Keratinocyte (primary cell): ENCODE data around the gene CACNB4. TPM values are rescaled to one million over a fixed set of nuclear protein-coding genes. Genes with fewer than 3 reads are reported as not detected.

Experiments
- DNase-seq: peaks from one replicate; pipeline ENCODE4 v3.0.0-alpha.2; 2011; ENCODE audit warnings: low read depth, missing footprints, low spot score
- FAIRE-seq: peaks from 2 replicates; lab custom pipeline; 2011; peaks lifted over from hg19 to GRCh38; lab: Jason Lieb, UNC
- H2AFZ ChIP-seq: 2 replicates; pipeline ENCODE4 v1.6.0; 2012; ENCODE audit warnings: low read length, control low read depth, inconsistent platforms; ENCODE audit not compliant: control insufficient read depth
- H3K27ac ChIP-seq: 2 replicates; pipeline ENCODE4 v1.5.1; 2011; ENCODE audit warnings: low read length; ENCODE audit not compliant: control insufficient read depth, insufficient read depth
- H3K27me3 ChIP-seq: 3 replicates; pipeline ENCODE4 v1.6.0; 2011; ENCODE audit warnings: low read length; ENCODE audit not compliant: control insufficient read depth, insufficient read depth; ENCODE audit errors: extremely low read depth
- H3K36me3 ChIP-seq, 2 experiments: 2 replicates in 1 of 2; 3 replicates in 1 of 2; pipeline ENCODE4 v1.5.1; 2011; ENCODE audit warnings: low read length in 2 of 2, mild to moderate bottlenecking in 1 of 2; ENCODE audit not compliant: control insufficient read depth in 2 of 2, insufficient read depth in 2 of 2; ENCODE audit errors: extremely low read depth in 1 of 2
- H3K4me1 ChIP-seq: 3 replicates; pipeline ENCODE4 v1.5.1; 2011; ENCODE audit warnings: low read length; ENCODE audit not compliant: control insufficient read depth, insufficient read depth; ENCODE audit errors: extremely low read depth
- H3K4me2 ChIP-seq: 3 replicates; pipeline ENCODE4 v1.6.0; 2011; ENCODE audit warnings: low read depth, low read length; ENCODE audit not compliant: control insufficient read depth, insufficient read depth; ENCODE audit errors: extremely low read depth
- H3K4me3 ChIP-seq, 3 experiments: fragments of 200-600 bp in 1 of 3; sonication (generic) in 1 of 3; 2 replicates in 2 of 3; 3 replicates in 1 of 3; pipeline ENCODE4 v1.5.1; 2011 to 2016; ENCODE audit warnings: low read length in 3 of 3, mild to moderate bottlenecking in 3 of 3, control low read depth in 2 of 3, inconsistent platforms in 1 of 3, low read depth in 1 of 3, mixed read lengths in 1 of 3, mixed run types in 1 of 3, moderate library complexity in 1 of 3; ENCODE audit not compliant: control insufficient read depth in 2 of 3, insufficient read depth in 2 of 3; ENCODE audit errors: extremely low read depth in 1 of 3
- H3K79me2 ChIP-seq: 2 replicates; pipeline ENCODE4 v1.6.0; 2012; ENCODE audit warnings: low read length; ENCODE audit not compliant: control insufficient read depth, insufficient read depth
- H3K9ac ChIP-seq: 3 replicates; pipeline ENCODE4 v1.6.0; 2011; ENCODE audit warnings: low read length; ENCODE audit not compliant: control insufficient read depth, insufficient read depth; ENCODE audit errors: extremely low read depth
- H3K9me1 ChIP-seq: 3 replicates; pipeline ENCODE4 v1.6.0; 2011; ENCODE audit warnings: low read length; ENCODE audit not compliant: control insufficient read depth, insufficient read depth; ENCODE audit errors: extremely low read depth
- H3K9me3 ChIP-seq: 2 replicates; pipeline ENCODE4 v1.5.1; 2012; ENCODE audit warnings: low read depth, low read length; ENCODE audit not compliant: control insufficient read depth
- H4K20me1 ChIP-seq: 3 replicates; pipeline ENCODE4 v1.6.0; 2011; ENCODE audit warnings: low read length; ENCODE audit not compliant: control insufficient read depth, insufficient read depth; ENCODE audit errors: extremely low read depth
- CTCF ChIP-seq, 3 experiments: IDR thresholded peaks in 1 of 3; conservative IDR thresholded peaks in 1 of 3; optimal IDR thresholded peaks in 1 of 3; 2 replicates in 2 of 3; 3 replicates in 1 of 3; pipeline versions ENCODE3 to v1.5.1; 2011; ENCODE audit warnings: low read length in 3 of 3, mild to moderate bottlenecking in 3 of 3, moderate library complexity in 2 of 3, control low read depth in 1 of 3, inconsistent platforms in 1 of 3; ENCODE audit not compliant: insufficient read depth in 2 of 3; ENCODE audit errors: extremely low read depth in 1 of 3
- EZH2 ChIP-seq: IDR thresholded peaks from one replicate; pipeline ENCODE4 v1.6.1; 2012; ENCODE audit warnings: inconsistent platforms, mild to moderate bottlenecking, low read length, moderate library complexity
- dilution Hi-C: fragments of 300-500 bp; cut with MboI; formaldehyde crosslinking; loops from one replicate; pipeline ENCODE4 v1.7.0; 2020; ENCODE audit warnings: low sequenced_read_pairs; ENCODE audit not compliant: extremely low pct_ligation_motif_present
- polyA plus RNA-seq, 5 experiments: library from polyadenylated mRNA; depleted of rRNA in 3 of 5; stranded (reverse) in 3 of 5; stranded (forward) in 1 of 5; unstranded in 1 of 5; fragments of >200 nt; gene quantifications; 1 replicate in 1 of 5; 2 replicates in 3 of 5; 3 replicates in 1 of 5; pipeline versions ENCODE4 v1.2.1 to v1.2.3, GENCODE V29; 2011 to 2012; ENCODE audit warnings: missing spikeins in 2 of 5, low read depth in 1 of 5, low replicate concordance in 1 of 5

CACNB4 gene
- polyA plus RNA-seq, 1 donor (not counting 4 experiments of a cell fraction or from before 2014, with no cell fraction given), result 0.30 TPM

DNA sequence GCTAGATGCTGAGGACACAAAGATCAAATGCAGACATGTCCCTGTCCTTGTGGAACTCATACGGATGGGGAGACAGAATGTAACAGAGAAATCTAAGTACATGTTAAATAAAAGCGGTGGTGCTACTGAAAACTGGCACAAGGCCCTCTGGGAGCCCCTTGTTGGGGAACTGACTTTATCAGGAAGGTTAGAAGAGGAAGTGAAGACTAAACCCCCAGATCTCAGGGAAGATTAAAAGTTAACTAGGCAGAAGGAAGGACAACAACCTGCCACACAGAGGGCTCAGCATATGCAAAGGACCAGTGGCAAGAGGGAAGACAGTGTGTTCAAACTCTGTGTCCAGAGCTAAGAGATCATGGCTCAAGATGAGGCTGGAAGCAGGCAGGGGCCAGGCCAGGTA lies 4.8 kb downstream of the CACNB4 start:
- H3K4me1 ChIP-seq, result peaks cover 12% of the 10 kb centered on the region
- H3K9me3 ChIP-seq, result no peaks in the 10 kb centered on the region
- dilution Hi-C loops, result no loop called here
- H4K20me1 ChIP-seq, result no peaks in the 10 kb centered on the region
- no peaks in the 10 kb centered on the region for H3K36me3 ChIP-seq
- H3K9ac ChIP-seq, result no peak overlapping the region
- no peak overlapping the region for H3K27ac ChIP-seq
- peaks cover 30% of the 10 kb centered on the region for H3K27me3 ChIP-seq
- FAIRE-seq (no peak), DNase-seq (no peak)
- H3K9me1 ChIP-seq, result no peaks in the 10 kb centered on the region
- no peaks in the 10 kb centered on the region for H3K79me2 ChIP-seq
- H3K4me3 ChIP-seq, result no peak overlapping the region
- no peak overlapping the region for H2AFZ ChIP-seq
- H3K4me2 ChIP-seq, result no peak overlapping the region
- no peak for TF ChIP-seq EZH2
- TF ChIP-seq CTCF (optimal IDR thresholded peaks at IDR 0.05 in 1 of 3, IDR thresholded peaks at IDR 0.05 in 1 of 3, conservative IDR thresholded peaks at IDR 0.05 in 1 of 3; ENCODE audit: extremely low read depth in 1 of 3, insufficient read depth in 2 of 3, low read length in 3 of 3), result no peak

- peaks cover 11% of the 10 kb centered on the region for H3K4me1 ChIP-seq
- no peak overlapping the region for H3K9ac ChIP-seq
- no peak overlapping the region for H3K27ac ChIP-seq
- H2AFZ ChIP-seq, result no peak overlapping the region
- no peaks in the 10 kb centered on the region for H3K79me2 ChIP-seq
- no peak for DNase-seq
- peaks cover 25% of the 10 kb centered on the region for H3K27me3 ChIP-seq
- no peaks in the 10 kb centered on the region for H3K36me3 ChIP-seq
- TF ChIP-seq CTCF (optimal IDR thresholded peaks at IDR 0.05 in 1 of 3, IDR thresholded peaks at IDR 0.05 in 1 of 3, conservative IDR thresholded peaks at IDR 0.05 in 1 of 3; ENCODE audit: extremely low read depth in 1 of 3, insufficient read depth in 2 of 3, low read length in 3 of 3), result no peak
- no peak for TF ChIP-seq EZH2
- H3K9me3 ChIP-seq, result no peaks in the 10 kb centered on the region
- H3K4me2 ChIP-seq, result no peak overlapping the region
- H4K20me1 ChIP-seq, result no peaks in the 10 kb centered on the region
- H3K4me3 ChIP-seq, result no peak overlapping the region
- no peak for FAIRE-seq
- dilution Hi-C loops, result no loop called here
- no peaks in the 10 kb centered on the region for H3K9me1 ChIP-seq
Observed at GRCh38 chr2:152093464-152093863, 5.4 kb downstream of the CACNB4 start.
